SU-DHL-6 (cell line): ENCODE measurements around the gene TSHZ2.

Source experiments
- H2AFZ ChIP-seq: fragments of 200-600 bp; sonication (generic); 2 replicates; pipeline ENCODE4 v1.6.1; 2014; ENCODE audit warnings: low read depth, mild to moderate bottlenecking, moderate library complexity, mixed read lengths, antibody characterized with exemption, low read length; ENCODE audit not compliant: severe bottlenecking
- H3F3A ChIP-seq: fragments of 200-600 bp; shearing (Covaris generic); 2 replicates; pipeline ENCODE4 v1.6.0; 2016; ENCODE audit warnings: antibody characterized with exemption, mild to moderate bottlenecking; ENCODE audit not compliant: insufficient read depth
- H3K27ac ChIP-seq: fragments of 200-600 bp; sonication (generic); 2 replicates; pipeline ENCODE4 v1.5.1; 2016; ENCODE audit warnings: low read depth, mild to moderate bottlenecking, low read length, moderate library complexity, mixed read lengths
- H3K27me3 ChIP-seq: fragments of 200-600 bp; sonication (generic), shearing (Covaris generic); 2 replicates; pipeline ENCODE4 v1.6.0; 2014; ENCODE audit warnings: mild to moderate bottlenecking, low read length
- H3K36me3 ChIP-seq: fragments of 200-600 bp; sonication (generic); 2 replicates; pipeline ENCODE4 v1.6.1; 2014; ENCODE audit warnings: mild to moderate bottlenecking, low read length, mixed read lengths
- H3K4me2 ChIP-seq: fragments of 300-600, 200-600 bp; shearing (Covaris generic), sonication (generic); 2 replicates; pipeline ENCODE4 v1.6.0; 2014; ENCODE audit warnings: low read length, low read depth, mild to moderate bottlenecking; ENCODE audit not compliant: poor library complexity, severe bottlenecking
- H3K4me3 ChIP-seq: fragments of 200-600 bp; sonication (generic); 2 replicates; pipeline ENCODE4 v1.5.1; 2014; ENCODE audit warnings: antibody characterized with exemption, low read length, mild to moderate bottlenecking, mixed read lengths; ENCODE audit not compliant: insufficient read depth, poor library complexity, severe bottlenecking
- H3K79me2 ChIP-seq: fragments of 200-600 bp; sonication (generic); 2 replicates; pipeline ENCODE4 v1.6.1; 2014; ENCODE audit warnings: mild to moderate bottlenecking, low read length, moderate library complexity; ENCODE audit not compliant: insufficient read depth
- H3K9ac ChIP-seq: fragments of 200-600 bp; sonication (generic); 2 replicates; pipeline ENCODE4 v1.7.0; 2014; ENCODE audit warnings: mild to moderate bottlenecking, low read length
- H3K9me2 ChIP-seq: fragments of 200-600 bp; sonication (generic); replicated peaks from 2 replicates; pipeline ENCODE4 v1.6.1; 2014; ENCODE audit warnings: low read length; ENCODE audit not compliant: insufficient read depth
- H3K9me3 ChIP-seq: fragments of 200-600 bp; sonication (generic); 2 replicates; pipeline ENCODE4 v1.6.1; 2014; ENCODE audit warnings: low read length, mixed read lengths; ENCODE audit not compliant: insufficient read depth
- H4K20me1 ChIP-seq: fragments of 200-600 bp; sonication (generic); 2 replicates; pipeline ENCODE4 v1.6.1; 2014; ENCODE audit warnings: low read depth, mild to moderate bottlenecking, antibody characterized with exemption, low read length, moderate library complexity, mixed read lengths
- EZH2phosphoT487 ChIP-seq: fragments of 200-600 bp; sonication (generic), shearing (Covaris generic); conservative IDR thresholded peaks from 2 replicates; pipeline ENCODE4 v1.6.1; 2018; ENCODE audit warnings: mild to moderate bottlenecking, antibody characterized with exemption, low read length, moderate library complexity, mixed read lengths
- TF ChIP-seq, protein P1 (sequence below): fragments of 200-600 bp; sonication (generic); IDR thresholded peaks from one replicate; pipeline ENCODE4 v1.5.1; 2017; ENCODE audit warnings: antibody characterized with exemption, mild to moderate bottlenecking, low read length, moderate library complexity; ENCODE audit not compliant: insufficient read depth, poor library complexity, severe bottlenecking

TSHZ2 gene

GRCh38 chr20:53136473-53136872 lies 164.3 kb downstream of the TSHZ2 start:
- Histone ChIP-seq H2AFZ (no peak overlapping the region), H3K27ac (no peak overlapping the region), H3K79me2 (no peaks in the 10 kb centered on the region), H3K9ac (no peak overlapping the region), H4K20me1 (no peaks in the 10 kb centered on the region), H3K27me3 (no peaks in the 10 kb centered on the region), H3K4me3 (no peak overlapping the region), H3K36me3 (no peaks in the 10 kb centered on the region), H3K9me2 (no peaks in the 10 kb centered on the region), H3K4me2 (no peak overlapping the region), H3F3A (no peaks in the 10 kb centered on the region), H3K9me3 (no peaks in the 10 kb centered on the region)
- no peak for TF ChIP-seq EZH2phosphoT487
- TF ChIP-seq, protein P1, sequence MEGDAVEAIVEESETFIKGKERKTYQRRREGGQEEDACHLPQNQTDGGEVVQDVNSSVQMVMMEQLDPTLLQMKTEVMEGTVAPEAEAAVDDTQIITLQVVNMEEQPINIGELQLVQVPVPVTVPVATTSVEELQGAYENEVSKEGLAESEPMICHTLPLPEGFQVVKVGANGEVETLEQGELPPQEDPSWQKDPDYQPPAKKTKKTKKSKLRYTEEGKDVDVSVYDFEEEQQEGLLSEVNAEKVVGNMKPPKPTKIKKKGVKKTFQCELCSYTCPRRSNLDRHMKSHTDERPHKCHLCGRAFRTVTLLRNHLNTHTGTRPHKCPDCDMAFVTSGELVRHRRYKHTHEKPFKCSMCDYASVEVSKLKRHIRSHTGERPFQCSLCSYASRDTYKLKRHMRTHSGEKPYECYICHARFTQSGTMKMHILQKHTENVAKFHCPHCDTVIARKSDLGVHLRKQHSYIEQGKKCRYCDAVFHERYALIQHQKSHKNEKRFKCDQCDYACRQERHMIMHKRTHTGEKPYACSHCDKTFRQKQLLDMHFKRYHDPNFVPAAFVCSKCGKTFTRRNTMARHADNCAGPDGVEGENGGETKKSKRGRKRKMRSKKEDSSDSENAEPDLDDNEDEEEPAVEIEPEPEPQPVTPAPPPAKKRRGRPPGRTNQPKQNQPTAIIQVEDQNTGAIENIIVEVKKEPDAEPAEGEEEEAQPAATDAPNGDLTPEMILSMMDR = no peak

DNA sequence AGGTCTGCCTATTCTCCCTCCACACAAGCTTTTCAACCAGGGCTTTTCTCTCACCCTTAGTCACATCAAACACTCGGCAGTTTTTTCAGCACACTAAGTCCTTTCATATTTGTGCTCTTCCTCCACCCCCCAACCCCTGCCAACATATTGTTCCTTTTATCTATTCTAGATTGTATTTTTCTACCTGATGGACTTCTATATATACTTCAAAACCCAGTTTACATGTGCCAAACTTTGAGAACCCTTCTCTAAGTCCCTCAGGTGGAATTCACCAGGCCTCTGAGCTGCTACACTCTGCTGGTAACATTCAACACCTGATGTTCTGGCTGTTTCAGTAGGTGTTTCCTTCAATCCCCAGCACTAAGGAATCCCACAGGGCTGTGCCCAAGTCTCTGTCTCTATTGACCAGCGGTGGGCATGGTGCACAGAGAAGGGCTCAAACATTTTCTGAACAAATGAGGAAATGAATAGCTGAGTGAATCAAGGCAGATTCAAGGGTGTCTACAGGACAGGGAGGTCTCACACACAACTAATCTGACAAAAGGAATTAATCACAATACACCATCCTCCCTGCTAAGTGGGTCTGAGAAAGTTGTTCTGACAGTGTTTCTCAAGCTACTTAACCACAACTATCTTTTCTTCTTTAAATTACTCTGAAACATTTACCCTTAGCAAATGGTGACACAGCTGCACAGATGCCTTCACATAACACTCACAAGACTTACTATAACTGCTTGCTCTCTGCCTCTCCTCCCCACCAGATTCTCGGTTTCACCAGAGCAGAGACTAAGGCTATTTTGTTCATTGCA lies 166.5 kb downstream of the TSHZ2 start:
- Histone ChIP-seq H2AFZ (no peak overlapping the region), H3K27me3 (no peaks in the 10 kb centered on the region), H3K9me2 (no peaks in the 10 kb centered on the region), H3F3A (no peaks in the 10 kb centered on the region), H3K27ac (no peak overlapping the region), H3K79me2 (no peaks in the 10 kb centered on the region), H3K36me3 (no peaks in the 10 kb centered on the region), H3K4me2 (no peak overlapping the region), H4K20me1 (no peaks in the 10 kb centered on the region), H3K4me3 (no peak overlapping the region), H3K9ac (no peak overlapping the region), H3K9me3 (no peaks in the 10 kb centered on the region; the same call in 1 of the 2 replicates)
- TF ChIP-seq EZH2phosphoT487 = no peak
- TF ChIP-seq, protein P1 = no peak

DNA sequence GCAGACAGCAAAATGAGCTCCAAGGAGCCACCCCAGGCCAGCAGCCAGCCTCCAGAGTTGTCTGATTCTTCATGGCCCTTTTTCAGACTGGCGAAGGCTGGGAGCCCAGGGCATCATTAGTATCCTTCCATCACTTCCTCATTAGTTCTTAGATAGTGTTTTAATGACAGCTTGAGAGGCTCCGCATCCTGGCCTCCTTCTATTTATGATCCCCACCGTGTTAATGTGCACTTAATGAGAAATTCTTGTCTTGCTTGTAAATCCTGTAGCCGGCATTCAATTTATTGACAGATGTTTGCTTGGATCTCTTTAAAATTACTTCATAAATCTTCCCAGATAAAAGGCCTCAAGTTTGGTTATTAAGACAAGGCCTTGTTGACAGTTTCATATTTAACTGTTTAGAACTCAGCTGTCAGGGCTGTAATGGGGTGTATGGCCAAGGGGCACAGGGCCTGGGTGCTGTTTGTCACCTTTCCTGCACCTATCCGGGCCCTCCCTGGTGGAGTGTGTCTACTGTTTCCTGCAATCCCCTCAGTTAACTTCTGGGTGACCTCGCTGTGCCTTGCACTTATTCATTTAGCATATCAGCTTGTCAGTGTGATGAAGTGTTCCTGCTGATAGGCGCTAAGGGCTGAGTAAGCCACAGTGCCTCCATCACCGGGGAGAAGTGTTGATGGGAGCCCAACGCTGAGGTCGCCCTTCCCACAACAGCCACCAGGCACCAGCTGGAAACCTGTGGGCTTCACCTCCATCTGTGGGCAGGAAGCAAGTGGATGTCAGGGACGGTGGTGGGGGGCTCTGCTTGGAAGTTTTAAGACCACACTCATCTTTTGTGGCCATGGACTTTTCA lies 169.3 kb downstream of the TSHZ2 start:
- H3K27ac ChIP-seq = no peak overlapping the region
- H2AFZ ChIP-seq = no peak overlapping the region
- H3K27me3 ChIP-seq = no peaks in the 10 kb centered on the region

More for the DNA sequence above, 169.3 kb downstream of the TSHZ2 start:
- no peak overlapping the region for H3K9ac ChIP-seq
- no peak overlapping the region for H3K4me3 ChIP-seq
- H3K4me2 ChIP-seq = no peak overlapping the region
- H3K9me3 ChIP-seq = no peaks in the 10 kb centered on the region; the same call in 1 of the 2 replicates
- no peaks in the 10 kb centered on the region for H4K20me1 ChIP-seq
- H3K36me3 ChIP-seq = no peaks in the 10 kb centered on the region
- H3K9me2 ChIP-seq = no peaks in the 10 kb centered on the region; the same call in 1 of the 2 replicates
- H3K79me2 ChIP-seq = no peaks in the 10 kb centered on the region
- TF ChIP-seq, protein P1 = no peak
- no peak for TF ChIP-seq EZH2phosphoT487
- H3F3A ChIP-seq = no peaks in the 10 kb centered on the region
